ENCODE data around the gene CARS2.
"Not testable (repeated sequence)": the region's sequence is repeated elsewhere in the genome, so short reads cannot be mapped to it uniquely, and the experiment has no call there.

The CARS2 gene

DNA sequence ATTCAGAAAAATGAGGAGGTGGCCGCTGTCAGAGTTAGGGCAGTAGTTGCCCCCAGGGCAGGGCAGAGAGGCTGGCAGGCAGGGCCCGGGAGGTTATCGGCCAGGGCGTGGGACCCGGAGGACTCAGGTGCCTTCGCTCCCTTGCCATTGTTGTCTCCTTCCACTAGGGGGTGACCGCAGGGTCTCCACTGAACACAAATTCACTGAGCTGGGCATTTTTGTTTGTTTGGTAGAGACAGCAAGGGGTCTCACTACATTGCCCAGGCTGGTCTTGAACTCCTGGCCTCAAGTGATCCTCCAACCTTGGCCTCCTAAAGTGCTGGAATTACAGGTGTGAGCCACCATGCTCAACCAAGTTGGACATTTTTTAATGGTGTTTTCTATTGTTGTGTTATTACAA lies 25.1 kb downstream of the CARS2 start:
- peak; percentile 50 for DNase-seq

DNA sequence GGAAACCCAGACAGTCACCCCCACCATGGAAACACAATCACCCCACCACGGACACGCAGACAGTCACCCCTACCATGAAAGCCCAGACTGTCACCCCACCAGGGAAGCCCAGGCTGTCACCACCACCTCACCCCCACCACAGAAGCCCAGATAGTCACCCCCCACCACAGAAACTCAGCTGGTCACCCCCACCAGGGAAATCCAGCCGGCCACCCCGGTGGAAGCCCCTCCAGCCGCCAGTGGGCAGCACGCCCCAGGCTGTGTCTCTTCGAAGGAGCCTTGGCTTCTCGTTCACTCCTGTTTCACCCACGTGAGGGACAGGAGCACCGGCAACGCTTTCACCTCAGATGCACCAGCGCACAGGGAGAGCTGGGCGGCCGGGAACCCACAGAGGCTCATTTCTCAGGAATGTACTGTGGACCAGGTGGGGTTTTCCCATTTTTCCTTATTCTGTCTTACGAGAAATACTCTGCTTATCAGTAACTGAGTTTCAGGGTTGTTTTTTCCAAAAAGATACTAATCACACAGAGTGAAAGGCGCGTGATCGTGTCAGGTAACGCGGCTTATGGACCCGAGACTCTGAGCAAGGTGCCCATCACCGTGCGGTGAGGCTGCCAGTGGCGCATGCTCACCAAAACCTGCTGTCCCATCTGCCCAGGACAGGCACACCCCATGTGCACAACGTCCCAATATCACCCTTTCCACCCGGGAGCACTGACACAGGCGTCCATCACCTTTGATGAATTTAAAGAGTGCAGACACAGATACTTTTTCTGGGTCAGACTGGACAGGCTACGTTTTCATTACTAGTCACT lies 28.0 kb downstream of the CARS2 start:
- no peak for DNase-seq

DNA sequence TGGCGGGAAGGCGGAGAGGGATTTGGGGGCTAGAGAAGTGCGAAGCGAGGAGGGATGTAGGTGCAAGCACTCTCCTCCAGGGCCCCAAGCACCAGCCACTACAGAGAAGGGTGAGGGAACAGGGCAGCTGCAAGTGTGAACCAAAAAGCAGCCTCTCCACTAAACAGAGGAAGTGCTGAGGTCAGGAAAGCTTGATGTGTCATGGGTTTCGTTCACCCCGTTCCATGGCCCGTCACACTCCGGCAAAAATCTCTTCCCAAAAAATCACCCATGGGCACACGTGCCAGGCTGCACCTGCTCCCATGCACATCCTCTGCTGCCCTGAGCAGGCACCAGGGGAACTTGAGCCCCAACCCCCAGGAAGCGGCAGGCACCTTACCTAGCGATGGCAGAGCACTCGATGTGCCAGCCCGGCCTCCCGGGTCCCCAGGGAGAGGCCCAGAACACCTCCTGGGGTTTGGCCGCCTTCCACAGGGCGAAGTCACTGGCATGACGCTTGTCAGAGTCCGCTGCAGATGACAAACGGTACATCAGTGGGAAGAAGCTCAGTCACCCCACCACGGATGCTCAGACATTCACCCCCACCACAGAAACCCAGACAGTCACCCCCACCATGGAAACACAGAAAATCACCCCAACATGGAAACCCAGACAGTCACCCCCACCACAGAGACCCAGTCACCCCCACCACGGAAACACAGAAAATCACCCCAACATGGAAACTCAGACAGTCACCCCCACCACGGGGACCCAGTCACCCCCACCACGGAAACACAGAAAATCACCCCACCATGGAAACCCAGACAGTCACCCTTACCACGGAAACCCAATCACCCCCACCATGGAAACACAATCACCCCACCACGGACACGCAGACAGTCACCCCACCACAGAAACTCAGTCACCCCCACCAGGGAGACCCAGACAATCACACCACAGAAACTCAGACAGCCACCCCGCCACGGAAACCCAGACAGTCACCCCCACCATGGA lies 29.0 kb downstream of the CARS2 start:
- no peak for DNase-seq

DNA sequence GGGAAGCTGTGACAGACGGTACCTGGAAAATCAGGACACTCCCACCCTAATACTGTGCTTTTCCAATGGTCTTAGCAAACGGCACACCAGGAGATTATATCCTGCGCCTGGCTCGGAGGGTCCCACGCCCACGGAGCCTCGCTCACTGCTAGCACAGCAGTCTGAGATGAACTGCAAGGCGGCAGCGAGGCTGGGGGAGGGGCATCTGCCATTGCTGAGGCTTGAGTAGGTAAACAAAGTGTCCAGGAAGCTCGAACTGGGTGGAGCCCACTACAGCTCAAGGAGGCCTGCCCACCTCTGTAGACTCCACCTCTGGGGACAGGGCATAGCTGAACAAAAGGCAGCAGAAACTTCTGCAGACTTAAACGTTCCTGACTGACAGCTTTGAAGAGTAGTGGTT lies 36.1 kb downstream of the CARS2 start:
- DNase-seq: not testable (repeated sequence)

DNA sequence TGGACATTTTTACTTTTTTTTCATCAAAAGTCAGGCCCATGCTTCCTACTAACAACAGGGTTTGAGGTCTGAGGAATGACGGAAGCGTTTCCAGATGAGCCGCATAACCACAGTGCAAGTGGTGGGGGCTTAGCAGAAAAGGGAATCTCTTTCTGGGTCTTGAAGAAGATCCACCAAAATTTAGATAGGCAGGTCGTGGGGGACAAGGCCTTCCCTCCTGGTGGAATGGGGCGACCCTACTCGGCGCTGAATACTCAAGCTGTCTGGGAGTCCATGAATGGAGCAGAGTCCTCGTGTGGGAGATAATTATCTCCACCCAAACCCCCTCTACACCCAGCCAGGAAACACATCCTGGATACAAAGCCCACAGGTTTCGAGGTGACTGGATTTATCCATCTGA lies 36.9 kb downstream of the CARS2 start:
- no peak for DNase-seq

DNA sequence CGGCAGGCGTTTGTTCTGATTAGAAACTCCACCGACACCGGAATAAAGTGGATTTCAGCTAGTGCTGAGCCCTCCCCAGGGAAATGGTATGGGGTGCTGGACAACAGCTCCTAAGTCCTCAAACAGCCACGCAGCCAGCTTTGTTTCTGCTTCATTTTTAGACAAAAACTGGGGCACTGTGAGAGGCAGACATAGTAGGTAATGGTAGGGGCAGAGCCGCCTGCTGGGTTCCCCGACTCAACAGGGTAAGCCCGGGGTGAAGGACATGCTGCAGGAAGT lies 39.7 kb downstream of the CARS2 start:
- DNase-seq: no peak

DNA sequence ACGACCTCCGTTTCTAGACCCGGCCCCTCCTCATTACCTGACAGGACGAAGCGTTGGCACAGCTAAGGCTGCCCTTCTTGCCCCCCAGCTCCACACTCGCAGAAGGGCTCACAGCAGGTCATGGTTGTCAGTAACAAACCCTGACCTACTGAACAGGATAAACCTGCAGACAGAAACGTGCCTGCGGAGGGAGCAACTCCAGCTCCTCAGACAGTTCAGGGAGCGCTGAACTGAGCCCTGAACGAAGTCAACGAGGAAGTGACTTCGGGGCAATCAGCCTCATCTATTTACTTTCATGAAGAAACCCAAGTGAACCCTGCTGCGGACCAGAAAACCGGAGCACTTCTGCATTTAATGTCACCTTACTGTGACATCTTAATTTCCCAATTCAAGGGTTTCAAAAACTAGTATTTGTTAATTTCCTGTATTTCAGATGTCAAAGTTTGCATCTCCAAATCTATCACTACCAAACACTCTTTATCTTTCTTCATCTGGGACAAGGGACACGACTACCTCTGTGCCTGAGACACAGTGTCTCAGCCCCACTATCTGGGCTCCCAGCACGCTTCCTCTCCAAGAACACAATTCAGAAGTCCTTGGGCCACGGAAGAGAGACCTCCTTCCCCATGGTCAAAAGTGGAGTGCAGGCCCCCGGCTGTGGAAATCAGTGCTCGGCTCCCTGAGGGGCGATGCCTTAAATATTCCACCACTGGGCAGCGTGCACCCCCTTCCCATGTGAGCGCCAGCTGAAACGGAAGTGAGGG lies 40.2 kb downstream of the CARS2 start:
- DNase-seq: no peak

DNA sequence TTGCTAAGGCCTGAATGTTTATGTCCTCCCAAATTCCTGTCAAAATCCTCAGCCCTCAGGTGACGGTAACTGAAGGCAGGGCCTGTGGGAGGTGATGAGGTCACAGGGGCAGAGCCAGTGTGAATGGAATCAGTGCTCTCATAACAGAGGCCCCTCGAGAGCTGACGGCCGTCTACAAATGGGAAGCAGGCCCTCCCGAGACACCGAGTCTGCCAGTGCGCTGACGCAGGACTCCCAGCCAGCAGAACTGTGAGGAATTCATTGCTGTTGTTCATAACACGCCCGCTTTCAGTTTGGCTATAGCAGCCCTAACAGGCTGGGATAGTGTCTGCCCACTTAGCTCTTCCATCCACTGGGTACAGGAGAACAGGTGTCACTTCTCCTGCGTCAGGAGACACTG lies 41.2 kb downstream of the CARS2 start:
- DNase-seq: no peak

DNA sequence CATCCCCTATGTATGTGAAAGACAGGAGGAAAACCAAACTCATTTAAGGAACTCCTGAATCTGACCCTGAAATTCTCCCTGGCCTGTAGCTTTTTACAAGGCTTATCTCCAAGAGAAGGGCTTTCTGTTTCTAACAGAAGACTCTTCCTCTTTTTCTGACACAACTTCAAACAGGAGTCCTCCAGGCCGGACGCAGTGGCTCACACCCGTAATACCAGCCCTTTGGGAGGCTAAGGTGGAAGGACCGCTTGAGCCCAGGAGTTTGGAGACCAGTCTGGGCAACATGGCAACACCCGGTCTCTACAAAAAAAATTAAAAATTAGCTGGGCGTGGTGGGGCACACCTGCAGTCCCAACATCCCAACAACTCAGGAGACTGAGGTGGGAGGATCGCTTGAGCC lies 41.9 kb downstream of the CARS2 start:
- no peak for DNase-seq

DNA sequence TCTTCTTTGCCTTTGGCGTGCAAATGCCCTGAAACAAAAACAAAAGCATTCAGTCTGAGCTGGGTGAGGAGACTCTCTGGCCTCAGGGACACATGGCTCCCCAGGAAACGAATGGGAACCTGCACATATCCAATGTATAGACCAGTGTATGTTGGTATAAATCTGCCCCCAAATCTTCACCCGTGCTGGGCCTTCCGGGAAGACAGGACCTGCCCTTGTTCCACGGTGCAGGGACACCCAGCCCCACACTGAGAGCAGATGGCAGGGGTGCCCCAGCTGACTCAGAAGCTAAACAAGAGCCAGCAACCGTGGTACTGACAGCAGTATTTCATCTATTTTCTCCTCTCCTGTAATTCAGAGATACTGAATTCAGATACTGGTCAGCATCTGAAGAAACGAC lies 42.4 kb downstream of the CARS2 start:
- no peak for DNase-seq

DNA sequence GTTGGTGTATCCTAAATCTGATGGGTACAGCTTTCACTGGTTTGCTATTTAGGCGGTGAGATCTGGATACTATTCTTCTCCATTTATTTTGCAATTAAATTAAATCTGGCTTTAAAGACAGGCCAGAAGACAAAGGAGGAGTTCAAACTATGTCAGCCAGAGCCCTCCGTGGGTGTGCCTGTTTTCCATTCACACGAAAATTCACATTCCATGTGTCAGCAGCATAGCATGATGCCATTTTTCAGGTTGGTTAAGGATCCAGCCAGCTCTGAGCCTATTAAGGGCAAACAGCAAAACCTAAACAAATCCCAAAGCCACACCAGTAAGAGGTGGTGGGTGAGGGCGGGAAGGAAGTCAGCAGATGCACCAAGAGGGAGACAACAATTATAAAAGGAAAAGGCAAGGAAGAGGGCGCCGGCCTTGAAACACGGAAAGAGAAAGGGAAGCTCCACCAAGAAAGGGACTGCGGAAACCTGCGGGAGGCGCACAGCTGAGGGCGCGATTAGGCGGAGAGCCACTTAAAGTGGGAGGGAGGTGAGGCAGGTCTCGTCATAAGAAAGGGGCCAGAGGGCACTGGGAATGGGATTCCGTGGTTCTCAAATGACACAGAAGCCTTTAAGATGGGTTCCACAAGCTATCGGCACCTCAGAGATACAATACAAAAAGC lies 43.0 kb downstream of the CARS2 start:
- DNase-seq: no peak

DNA sequence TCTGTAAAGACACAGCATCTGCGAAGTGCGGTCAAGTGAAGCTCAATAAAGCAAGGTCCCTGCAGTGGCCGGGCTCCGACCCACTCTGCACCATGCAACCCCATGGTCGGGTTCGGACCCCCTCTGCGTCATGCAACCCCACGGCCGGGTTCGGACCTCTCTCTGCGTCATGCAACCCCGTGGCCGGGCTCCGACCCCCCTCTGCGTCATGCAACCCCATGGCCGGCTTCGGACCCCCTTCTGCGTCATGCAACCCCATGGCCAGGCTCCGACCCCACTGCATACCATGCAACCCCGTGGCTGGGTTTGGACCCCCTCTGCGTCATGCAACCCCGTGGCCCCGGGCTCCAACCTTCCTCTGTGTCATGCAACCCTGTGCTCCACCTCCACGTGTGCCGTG lies 43.8 kb downstream of the CARS2 start:
- no peak for DNase-seq

DNA sequence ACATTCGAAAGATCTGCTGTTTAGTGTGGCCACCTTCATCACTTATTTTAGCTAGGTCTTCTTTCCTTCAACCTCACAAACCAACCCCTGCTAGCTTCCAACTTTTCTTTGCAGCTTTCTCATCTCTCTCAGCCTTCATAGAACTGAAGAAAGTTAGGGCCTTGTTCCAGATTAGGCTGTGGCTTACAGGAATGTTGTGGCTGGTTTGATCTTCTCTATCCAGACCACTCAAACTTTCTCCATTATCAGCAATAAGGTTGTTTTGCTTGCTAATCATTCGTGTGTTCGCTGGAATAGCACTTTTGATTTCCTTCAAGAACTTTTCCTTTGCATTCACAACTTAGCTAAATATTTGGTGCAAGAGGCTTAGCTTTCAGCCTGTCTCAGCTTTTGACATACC lies 44.7 kb downstream of the CARS2 start:
- DNase-seq: no peak

DNA sequence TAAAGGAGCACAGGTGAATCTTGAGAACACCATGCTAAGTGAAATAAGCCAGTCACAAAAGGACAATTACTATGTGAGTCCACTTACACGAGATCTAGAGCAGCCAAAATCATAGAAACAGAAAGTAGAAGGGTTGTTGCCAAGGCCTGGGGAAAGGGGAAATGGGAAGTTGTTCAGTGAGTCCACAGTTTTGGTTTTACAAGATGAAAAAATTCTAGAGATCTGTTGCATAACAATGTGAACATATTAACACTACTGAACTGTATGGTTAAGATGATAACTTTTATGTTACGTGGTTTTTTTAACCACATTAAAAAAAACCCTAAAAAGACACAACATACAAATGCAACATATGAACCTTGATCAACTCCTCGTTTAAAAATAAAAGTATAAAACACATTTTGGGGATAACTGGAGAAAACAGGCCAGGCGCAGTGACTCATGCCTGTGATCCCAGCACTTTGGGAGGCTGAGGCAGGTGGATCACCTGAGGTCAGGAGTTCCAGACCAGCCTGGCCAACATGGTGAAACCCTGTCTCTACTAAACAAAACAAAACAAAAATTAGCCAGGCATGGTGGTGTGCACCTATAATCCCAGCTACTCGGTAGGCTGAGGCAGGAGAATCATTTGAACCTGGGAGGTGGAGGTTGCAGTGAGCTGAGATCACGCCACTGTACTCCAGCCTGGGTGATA lies 47.6 kb downstream of the CARS2 start:
- DNase-seq: not testable (repeated sequence)

DNA sequence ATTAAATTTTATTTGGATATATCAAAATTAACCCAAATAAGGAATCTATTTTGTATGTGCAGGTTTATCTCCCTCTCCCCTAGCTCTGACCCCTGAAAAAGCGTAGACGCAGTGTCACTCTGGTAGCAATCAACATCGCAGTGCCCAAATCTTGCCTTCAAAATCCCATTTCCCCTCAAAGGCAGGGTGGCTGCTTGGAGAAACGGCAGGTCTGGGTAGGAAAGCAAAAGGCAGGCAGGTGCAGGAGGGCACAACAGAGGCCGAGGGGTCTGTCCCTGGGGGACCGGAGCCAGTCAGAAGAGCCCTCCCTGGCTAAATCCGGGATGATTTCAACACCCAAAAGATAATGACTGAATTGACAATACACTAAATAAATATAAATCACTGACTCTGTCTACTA lies 48.7 kb downstream of the CARS2 start:
- DNase-seq: no peak

DNA sequence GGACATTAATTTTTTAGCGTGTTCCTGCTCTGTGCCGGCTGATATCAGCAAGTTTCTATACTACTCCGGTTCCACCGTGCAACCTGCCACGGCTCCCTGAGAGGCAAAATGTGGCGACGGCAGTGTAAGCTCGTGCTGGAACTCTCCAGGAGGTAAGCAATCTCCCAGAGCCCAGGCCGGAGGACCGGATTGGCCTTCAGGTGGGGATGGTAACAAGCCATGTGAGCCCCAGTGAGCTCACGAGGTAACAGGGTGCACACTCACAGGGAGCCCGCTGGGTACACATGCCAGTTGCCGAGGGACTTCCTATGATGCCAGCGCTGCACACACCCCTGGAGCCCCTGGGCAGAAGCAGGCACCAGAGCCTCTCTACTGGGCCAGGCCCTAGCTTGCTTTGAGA lies 52.1 kb downstream of the CARS2 start:
- no peak for DNase-seq

DNA sequence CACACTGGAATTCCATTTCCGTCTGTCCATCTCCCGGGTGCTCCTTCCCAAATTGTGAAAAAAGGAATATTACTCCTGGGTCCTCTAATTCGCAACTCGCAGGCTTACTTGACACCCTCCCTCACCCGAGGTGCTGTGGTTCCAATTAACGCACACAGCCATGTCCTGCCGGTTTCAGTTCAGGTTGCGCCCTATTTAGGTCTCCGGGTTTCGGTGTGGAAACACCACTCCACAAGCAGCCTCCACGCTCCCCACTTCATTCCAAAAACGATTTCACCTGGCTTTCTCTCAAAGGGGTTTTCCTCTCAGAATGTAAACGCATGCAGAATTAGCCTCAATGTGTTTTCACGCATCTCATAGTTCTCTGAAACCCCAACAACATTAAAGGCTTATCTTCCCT lies 52.6 kb downstream of the CARS2 start:
- DNase-seq: no peak

DNA sequence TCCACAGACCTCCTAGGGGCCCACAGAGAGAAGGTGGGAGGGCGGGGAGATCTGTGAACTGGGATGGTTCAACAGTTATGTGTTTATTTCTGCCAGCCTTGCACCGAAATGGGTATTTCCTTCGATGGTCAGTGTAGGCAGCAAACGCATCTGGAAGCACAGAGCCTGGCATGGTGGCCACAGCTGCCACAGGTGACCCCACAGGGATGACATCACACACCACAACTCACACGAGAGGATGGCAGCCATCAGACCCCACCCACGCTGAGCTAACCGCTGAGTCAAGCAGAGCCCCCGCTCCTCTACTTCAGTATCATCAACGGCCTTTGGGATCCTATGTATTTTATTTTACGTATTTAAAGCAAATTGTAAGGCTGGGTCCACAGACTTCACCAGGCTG lies 53.2 kb downstream of the CARS2 start:
- no peak for DNase-seq

DNA sequence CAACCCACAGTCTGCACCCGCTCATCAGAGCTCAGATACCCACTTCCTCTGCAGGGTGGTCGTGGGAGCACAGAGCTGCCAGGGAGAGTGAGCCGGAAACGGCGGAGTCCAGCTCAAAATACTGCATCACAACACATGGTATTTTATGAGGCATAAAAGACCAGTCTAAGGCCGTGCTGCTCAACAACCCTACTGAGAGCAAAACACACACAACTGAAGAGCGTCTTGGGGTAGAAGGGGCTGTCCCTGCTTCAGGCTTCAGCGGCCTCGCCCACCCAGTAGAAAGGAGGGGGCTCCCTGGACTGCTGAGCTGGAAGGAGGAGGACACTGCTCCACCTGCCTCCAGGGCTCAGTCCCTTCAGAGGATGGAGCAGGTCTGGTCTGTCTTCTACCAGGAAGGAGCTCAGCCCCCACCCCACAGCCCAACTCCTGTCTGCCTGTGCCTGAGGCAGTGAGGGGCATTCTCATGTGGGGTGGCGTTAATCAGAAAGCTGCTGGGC lies 53.6 kb downstream of the CARS2 start:
- no peak for DNase-seq

DNA sequence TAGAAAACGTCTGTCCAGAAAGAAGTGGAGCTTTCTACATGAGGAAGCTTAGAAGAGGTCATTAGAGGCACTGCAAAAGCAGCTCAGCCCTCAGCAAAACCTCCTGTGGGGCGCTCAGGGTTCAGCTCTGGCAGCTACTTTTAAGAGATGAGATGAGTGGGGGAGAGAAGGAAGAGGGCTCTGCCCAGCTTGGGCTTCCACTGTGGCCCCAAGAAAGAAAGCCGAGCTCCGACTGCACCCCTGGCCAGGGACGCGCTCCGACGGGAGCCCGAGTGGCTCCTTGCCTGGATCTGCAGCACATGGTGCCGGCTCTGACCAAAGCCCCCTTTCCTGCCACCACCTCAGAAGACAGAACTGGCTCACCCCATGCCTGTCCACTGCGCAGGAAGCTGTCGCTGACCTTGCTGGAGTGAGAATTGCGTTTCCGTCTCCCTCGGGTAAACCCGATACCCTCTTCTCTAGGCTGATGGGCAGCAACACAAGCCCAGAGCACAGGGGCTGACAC lies 54.1 kb downstream of the CARS2 start:
- DNase-seq: no peak

DNA sequence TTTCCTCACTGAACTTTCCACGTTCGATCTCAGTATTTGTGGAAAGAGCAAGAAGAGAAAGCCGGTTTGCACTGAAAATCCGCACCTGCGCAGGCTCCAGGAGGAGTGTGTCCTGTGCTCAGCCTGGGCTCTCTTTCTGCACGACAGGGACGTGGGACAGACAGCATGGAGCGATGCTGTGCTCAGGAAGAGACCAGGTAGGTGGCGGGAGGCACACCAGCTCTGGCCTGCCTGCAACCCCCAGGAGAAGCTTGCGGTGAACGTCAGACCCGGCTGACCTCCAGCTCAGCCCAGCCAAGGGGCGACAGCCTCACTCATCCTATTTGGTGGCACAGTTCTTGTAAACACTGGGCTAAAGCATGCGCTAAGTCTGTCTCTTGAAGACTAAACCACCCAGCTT lies 54.6 kb downstream of the CARS2 start:
- DNase-seq: no peak

DNA sequence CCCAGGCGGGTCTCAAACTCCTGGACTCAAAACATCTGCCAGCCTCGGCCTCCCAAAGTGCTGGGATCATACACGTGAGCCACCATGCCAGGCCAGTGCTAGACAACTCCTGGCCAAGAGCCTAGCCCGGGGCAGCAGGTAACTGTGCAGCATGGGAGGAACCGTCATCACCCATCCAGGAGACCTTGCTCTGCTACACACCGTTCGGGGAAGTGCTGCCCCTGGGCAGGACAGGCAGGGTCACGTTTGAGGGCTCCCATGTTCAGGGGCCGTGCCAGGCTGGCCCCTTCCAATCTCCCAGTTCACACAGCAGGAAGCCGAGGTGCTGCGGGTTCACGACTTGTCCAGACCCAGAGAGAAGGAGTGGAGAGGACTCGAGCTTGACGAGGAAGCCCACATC lies 55.5 kb downstream of the CARS2 start:
- no peak for DNase-seq

Data from hematopoietic multipotent progenitor cell treated with erythropoietin and hydrocortisone succinate and interleukin-3 and kit ligand, for 8 days (in vitro differentiated cells).